Neural progenitor cell (in vitro differentiated cells): ENCODE data around the gene GARIN6. TPM values are rescaled to one million over a fixed set of nuclear protein-coding genes. Genes with fewer than 3 reads are reported as not detected.

Experiments
- DNase-seq: peaks from one replicate; pipeline ENCODE4 v3.0.0-alpha.2; 2016; ENCODE audit warnings: low spot score
- H2AFZ ChIP-seq: fragments of 200-600 bp; sonication (generic); replicated peaks from 2 replicates; pipeline ENCODE4 v1.6.1; 2016; ENCODE audit warnings: antibody characterized with exemption
- H3F3A ChIP-seq: fragments of 200-600 bp; sonication (generic); 2 replicates; pipeline ENCODE4 v1.6.1; 2016; ENCODE audit warnings: antibody characterized with exemption, low read depth
- H3K27ac ChIP-seq: fragments of 200-600 bp; sonication (generic); 2 replicates; pipeline ENCODE4 v1.5.1; 2016; ENCODE audit warnings: mild to moderate bottlenecking
- H3K27me3 ChIP-seq: fragments of 200-600 bp; sonication (generic); 2 replicates; pipeline ENCODE4 v1.6.1; 2016; ENCODE audit warnings: mild to moderate bottlenecking, moderate library complexity
- H3K36me3 ChIP-seq: fragments of 200-600 bp; sonication (generic); 2 replicates; pipeline ENCODE4 v1.5.1; 2016
- H3K4me1 ChIP-seq: fragments of 200-600 bp; sonication (generic); 2 replicates; pipeline ENCODE4 v1.6.1; 2016; ENCODE audit warnings: mixed run types
- H3K4me2 ChIP-seq: fragments of 200-600 bp; sonication (generic); 2 replicates; pipeline ENCODE4 v1.6.1; 2016
- H3K4me3 ChIP-seq: fragments of 200-600 bp; sonication (generic); 2 replicates; pipeline ENCODE4 v1.5.1; 2016
- H3K79me2 ChIP-seq: fragments of 200-600 bp; sonication (generic); 2 replicates; pipeline ENCODE4 v1.6.1; 2016; ENCODE audit warnings: low read depth
- H3K9ac ChIP-seq: fragments of 200-600 bp; sonication (generic); 2 replicates; pipeline ENCODE4 v1.6.1; 2016
- H3K9me3 ChIP-seq: fragments of 200-600 bp; sonication (generic); 2 replicates; pipeline ENCODE4 v1.5.1; 2016; ENCODE audit warnings: low read depth
- H4K20me1 ChIP-seq: fragments of 200-600 bp; sonication (generic); 2 replicates; pipeline ENCODE4 v1.6.1; 2016; ENCODE audit warnings: low read depth
- H3K27ac Mint-ChIP-seq: 3 replicates; pipeline ENCODE4 v1.8.0; 2021; ENCODE audit warnings: mixed read lengths
- H3K27me3 Mint-ChIP-seq: 2 replicates; pipeline ENCODE4 v1.8.0; 2022; ENCODE audit warnings: low read depth, mild to moderate bottlenecking, inconsistent platforms, moderate library complexity, mixed read lengths; ENCODE audit not compliant: insufficient read depth
- H3K36me3 Mint-ChIP-seq: 3 replicates; pipeline ENCODE4 v1.8.0; 2021; ENCODE audit warnings: mixed read lengths
- H3K4me1 Mint-ChIP-seq: 3 replicates; pipeline ENCODE4 v1.8.0; 2021; ENCODE audit warnings: mixed read lengths
- H3K4me3 Mint-ChIP-seq: 3 replicates; pipeline ENCODE4 v1.8.0; 2021; ENCODE audit warnings: mild to moderate bottlenecking, moderate library complexity, mixed read lengths
- H3K9me3 Mint-ChIP-seq: 3 replicates; pipeline ENCODE4 v1.8.0; 2020; ENCODE audit warnings: mixed read lengths
- EZH2 ChIP-seq: fragments of 200-600 bp; sonication (generic); IDR thresholded peaks from 2 replicates; pipeline ENCODE4 v1.6.1; 2017; ENCODE audit warnings: antibody characterized with exemption, mild to moderate bottlenecking, moderate library complexity
- EZH2phosphoT487 ChIP-seq: fragments of 200-600 bp; sonication (generic); IDR thresholded peaks from 2 replicates; pipeline ENCODE4 v1.6.1; 2017; ENCODE audit warnings: antibody characterized with exemption
- total RNA-seq: library from RNA; depleted of rRNA; stranded (reverse); fragments of >200 nt; gene quantifications from 2 replicates; pipeline ENCODE4 v1.2.3, GENCODE V29; 2015; ENCODE audit warnings: low replicate concordance
- TF ChIP-seq, protein P1 (sequence below): fragments of 200-600 bp; sonication (generic); IDR thresholded peaks from 2 replicates; pipeline ENCODE4 v1.5.1; 2017; ENCODE audit warnings: antibody characterized with exemption, mild to moderate bottlenecking

The GARIN6 gene
- total RNA-seq, result not detected in 2 replicates

DNA sequence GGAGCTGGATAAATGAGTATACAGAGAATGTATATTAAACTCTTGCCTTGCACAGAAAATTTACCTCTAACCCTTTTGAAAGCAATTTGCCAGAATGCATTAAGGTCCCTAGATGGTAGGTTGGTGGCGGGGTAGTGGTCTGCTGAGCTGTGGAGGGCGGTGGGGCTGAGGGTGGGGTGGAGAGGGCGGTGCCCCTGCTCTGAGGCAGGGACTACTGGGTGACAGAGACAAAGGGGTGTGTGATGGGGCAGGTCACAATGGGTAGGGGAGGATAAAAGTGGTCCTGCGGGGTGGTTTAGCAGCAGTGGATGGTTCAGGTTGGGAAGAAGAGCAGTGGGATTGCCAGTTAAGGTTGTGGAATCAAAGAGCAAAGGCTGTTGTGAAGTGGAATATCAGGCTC, at the start of gene GARIN6:
TSS of gene GARIN6 (plus strand) at position 301 of the 400 bp plus-strand sequence. CDS start 422 bp downstream, outside the sequence.
- no peaks in the 10 kb centered on the region for H3F3A ChIP-seq
- Mint-ChIP-seq H3K27ac (no peak within 1 kb of the TSS), H3K9me3 (no peaks in the 10 kb centered on the region), H3K4me1 (no peaks in the 10 kb centered on the region), H3K4me3 (no peak within 1 kb of the TSS), H3K36me3 (no peaks in the 10 kb centered on the region), H3K27me3 (no peaks in the 10 kb centered on the region)
- H3K79me2 ChIP-seq, result no peaks in the 10 kb centered on the region
- no peaks in the 10 kb centered on the region for H3K27me3 ChIP-seq
- H3K4me1 ChIP-seq, result no peaks in the 10 kb centered on the region
- H3K36me3 ChIP-seq, result no peaks in the 10 kb centered on the region
- no peaks in the 10 kb centered on the region for H3K9me3 ChIP-seq
- H2AFZ ChIP-seq, result no peak within 1 kb of the TSS
- no peaks in the 10 kb centered on the region for H4K20me1 ChIP-seq
- H3K27ac ChIP-seq, result no peak within 1 kb of the TSS
- H3K4me3 ChIP-seq, result no peak within 1 kb of the TSS
- H3K9ac ChIP-seq, result no peak within 1 kb of the TSS
- TF ChIP-seq EZH2phosphoT487 (no peak), EZH2 (no peak)
- TF ChIP-seq, protein P1, sequence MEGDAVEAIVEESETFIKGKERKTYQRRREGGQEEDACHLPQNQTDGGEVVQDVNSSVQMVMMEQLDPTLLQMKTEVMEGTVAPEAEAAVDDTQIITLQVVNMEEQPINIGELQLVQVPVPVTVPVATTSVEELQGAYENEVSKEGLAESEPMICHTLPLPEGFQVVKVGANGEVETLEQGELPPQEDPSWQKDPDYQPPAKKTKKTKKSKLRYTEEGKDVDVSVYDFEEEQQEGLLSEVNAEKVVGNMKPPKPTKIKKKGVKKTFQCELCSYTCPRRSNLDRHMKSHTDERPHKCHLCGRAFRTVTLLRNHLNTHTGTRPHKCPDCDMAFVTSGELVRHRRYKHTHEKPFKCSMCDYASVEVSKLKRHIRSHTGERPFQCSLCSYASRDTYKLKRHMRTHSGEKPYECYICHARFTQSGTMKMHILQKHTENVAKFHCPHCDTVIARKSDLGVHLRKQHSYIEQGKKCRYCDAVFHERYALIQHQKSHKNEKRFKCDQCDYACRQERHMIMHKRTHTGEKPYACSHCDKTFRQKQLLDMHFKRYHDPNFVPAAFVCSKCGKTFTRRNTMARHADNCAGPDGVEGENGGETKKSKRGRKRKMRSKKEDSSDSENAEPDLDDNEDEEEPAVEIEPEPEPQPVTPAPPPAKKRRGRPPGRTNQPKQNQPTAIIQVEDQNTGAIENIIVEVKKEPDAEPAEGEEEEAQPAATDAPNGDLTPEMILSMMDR, result no peak
- DNase-seq, result no peak
- no peak within 1 kb of the TSS for H3K4me2 ChIP-seq

DNA sequence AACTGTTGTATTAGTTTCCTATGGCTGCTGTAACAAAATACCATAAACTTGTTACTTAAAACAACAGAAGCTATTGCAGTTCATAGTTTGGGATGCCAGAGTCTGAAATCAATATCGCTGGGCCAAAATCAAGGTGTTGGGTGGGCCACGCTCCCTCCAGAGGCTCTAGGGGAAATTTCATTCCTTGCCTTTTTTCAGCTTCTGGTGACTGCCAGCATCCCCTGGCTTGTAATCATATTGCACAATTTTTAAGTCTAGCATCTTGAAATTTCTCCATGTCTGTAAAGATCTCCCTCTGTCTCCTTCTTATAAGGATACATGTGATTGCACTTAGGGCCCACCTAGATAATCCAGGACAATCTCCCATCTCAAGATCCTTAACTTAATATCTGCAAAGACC, 48.8 kb upstream of the GARIN6 start:
- Histone ChIP-seq H3K9me3 (no peaks in the 10 kb centered on the region), H3F3A (no peaks in the 10 kb centered on the region), H3K4me1 (no peaks in the 10 kb centered on the region), H3K4me3 (no peak overlapping the region), H3K9ac (no peak overlapping the region), H3K79me2 (no peaks in the 10 kb centered on the region), H3K4me2 (no peak overlapping the region), H3K27me3 (no peaks in the 10 kb centered on the region), H4K20me1 (no peaks in the 10 kb centered on the region), H2AFZ (no peak overlapping the region), H3K27ac (no peak overlapping the region), H3K36me3 (no peaks in the 10 kb centered on the region)
- H3K4me3 Mint-ChIP-seq, result no peak overlapping the region
- TF ChIP-seq, protein P1, result no peak
- TF ChIP-seq EZH2 (no peak), EZH2phosphoT487 (no peak)
- no peaks in the 10 kb centered on the region for H3K9me3 Mint-ChIP-seq
- no peaks in the 10 kb centered on the region for H3K36me3 Mint-ChIP-seq
- H3K4me1 Mint-ChIP-seq, result no peaks in the 10 kb centered on the region
- H3K27me3 Mint-ChIP-seq, result no peaks in the 10 kb centered on the region
- H3K27ac Mint-ChIP-seq, result no peak overlapping the region
- DNase-seq, result no peak

DNA sequence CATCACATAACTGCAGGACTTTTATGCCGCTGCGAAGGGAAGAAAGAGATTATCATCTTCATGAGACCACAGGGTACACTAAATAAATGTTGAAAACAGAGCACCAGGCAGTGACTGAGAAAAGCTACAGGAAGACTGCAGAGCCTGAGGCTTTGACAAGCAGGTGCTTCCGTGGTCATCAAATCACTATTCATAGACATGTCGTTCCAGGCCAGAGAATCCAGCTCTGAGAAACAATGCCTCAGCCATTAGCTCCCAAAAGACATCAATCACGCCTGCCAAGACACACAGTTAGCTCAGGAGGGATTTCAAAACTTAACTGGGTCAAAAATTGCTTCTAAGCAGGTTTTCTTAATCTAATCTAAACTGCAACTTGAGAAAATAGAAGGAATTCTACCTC, 47.2 kb upstream of the GARIN6 start:
- Histone ChIP-seq H2AFZ (no peak overlapping the region), H3K9me3 (no peaks in the 10 kb centered on the region), H3K4me1 (no peaks in the 10 kb centered on the region), H4K20me1 (no peaks in the 10 kb centered on the region), H3F3A (no peaks in the 10 kb centered on the region), H3K4me2 (no peak overlapping the region), H3K4me3 (no peak overlapping the region), H3K79me2 (no peaks in the 10 kb centered on the region), H3K27me3 (no peaks in the 10 kb centered on the region), H3K9ac (no peak overlapping the region), H3K36me3 (no peaks in the 10 kb centered on the region), H3K27ac (no peak overlapping the region)
- no peaks in the 10 kb centered on the region for H3K27me3 Mint-ChIP-seq
- H3K36me3 Mint-ChIP-seq, result no peaks in the 10 kb centered on the region
- TF ChIP-seq EZH2 (no peak), EZH2phosphoT487 (no peak)
- TF ChIP-seq, protein P1, result no peak
- H3K27ac Mint-ChIP-seq, result no peak overlapping the region
- no peaks in the 10 kb centered on the region for H3K9me3 Mint-ChIP-seq
- H3K4me3 Mint-ChIP-seq, result no peak overlapping the region
- DNase-seq, result peak; percentile 5
- H3K4me1 Mint-ChIP-seq, result no peaks in the 10 kb centered on the region
